ENCODE data around the gene HOXB1.

Gene HOXB1

DNA sequence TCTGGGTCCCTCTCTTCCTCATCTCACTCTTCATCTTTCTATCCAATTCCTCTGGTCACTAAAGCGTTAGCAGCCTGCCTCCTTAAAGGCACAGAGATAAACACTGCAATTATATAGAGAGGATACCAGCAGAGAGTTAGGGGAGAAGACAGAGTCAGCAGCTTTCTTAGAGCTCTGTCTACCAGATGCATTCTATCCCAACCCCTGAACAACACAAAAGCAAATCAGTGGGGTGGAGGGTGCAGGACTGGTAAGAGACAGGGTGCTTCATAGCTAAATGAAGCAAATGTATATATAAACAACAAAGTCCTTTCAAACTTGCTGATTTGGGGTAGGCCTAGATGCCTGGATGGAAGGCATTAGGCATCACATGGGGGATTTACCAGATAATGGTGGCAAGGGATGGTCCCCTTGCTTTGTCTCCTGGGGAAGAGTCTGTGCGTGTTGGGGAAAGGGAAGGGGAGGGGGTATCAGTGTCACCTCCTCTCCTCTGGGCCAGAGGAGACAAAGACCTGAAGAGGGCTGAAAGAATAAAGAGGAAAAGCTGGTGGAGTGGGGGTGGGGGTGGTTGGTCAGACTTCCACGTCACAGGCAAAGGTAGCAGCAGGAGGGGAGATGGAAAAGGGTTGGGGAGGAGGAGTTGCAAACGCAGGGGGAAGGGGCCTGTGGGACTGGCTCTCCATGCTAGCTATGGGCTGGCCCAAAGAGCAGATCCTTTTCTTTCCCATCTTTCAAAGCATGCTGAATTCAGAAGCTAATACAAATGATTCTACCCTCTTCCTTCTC is 35.3 kb upstream of the HOXB1 start:
- H3K9ac ChIP-seq (ENCODE audit: low read depth, low read length): no peak overlapping the region
- H3K4me2 ChIP-seq (ENCODE audit: low read length): no peak overlapping the region
- peaks cover 11% of the 10 kb centered on the region for H3K36me3 ChIP-seq (ENCODE audit: insufficient read depth, low read length)
- peaks cover 33% of the 10 kb centered on the region for H3K4me1 ChIP-seq (ENCODE audit: control insufficient read depth, insufficient read depth, low read length)
- H3K9me3 ChIP-seq (replicated peaks; ENCODE audit: low read length): no peaks in the 10 kb centered on the region
- H3K4me3 ChIP-seq (ENCODE audit: low read length): no peak overlapping the region
- no peaks in the 10 kb centered on the region for H3K27me3 ChIP-seq (ENCODE audit: control insufficient read depth, insufficient read depth, low read length)

- Histone ChIP-seq H3K9ac (ENCODE audit: low read depth, low read length) (peak overlapping the region; percentile 84), H3K4me1 (ENCODE audit: control insufficient read depth, insufficient read depth, low read length) (peaks cover 28% of the 10 kb centered on the region), H3K4me3 (ENCODE audit: low read length) (peak overlapping the region; percentile 72), H3K27me3 (ENCODE audit: control insufficient read depth, insufficient read depth, low read length) (no peaks in the 10 kb centered on the region), H3K36me3 (ENCODE audit: insufficient read depth, low read length) (peaks cover 11% of the 10 kb centered on the region), H3K9me3 (replicated peaks; ENCODE audit: low read length) (no peaks in the 10 kb centered on the region), H3K4me2 (ENCODE audit: low read length) (peak overlapping the region; percentile 94)
These were observed 34.3 kb upstream of the HOXB1 start for GRCh38 chr17:48565022-48565554.

- Histone ChIP-seq H3K9me3 (replicated peaks; ENCODE audit: low read length) (no peaks in the 10 kb centered on the region), H3K4me1 (ENCODE audit: control insufficient read depth, insufficient read depth, low read length) (peaks cover 27% of the 10 kb centered on the region), H3K27me3 (ENCODE audit: control insufficient read depth, insufficient read depth, low read length) (no peaks in the 10 kb centered on the region), H3K4me3 (ENCODE audit: low read length) (peak overlapping the region; percentile 72), H3K36me3 (ENCODE audit: insufficient read depth, low read length) (peaks cover 12% of the 10 kb centered on the region), H3K4me2 (ENCODE audit: low read length) (peak overlapping the region; percentile 94), H3K9ac (ENCODE audit: low read depth, low read length) (peak overlapping the region; percentile 84)
These were observed 33.6 kb upstream of the HOXB1 start for GRCh38 chr17:48564188-48565021.

- no peaks in the 10 kb centered on the region for H3K9me3 ChIP-seq (replicated peaks; ENCODE audit: low read length)
- H3K4me3 ChIP-seq (ENCODE audit: low read length): peak overlapping the region; percentile 72
- peak overlapping the region; percentile 94 for H3K4me2 ChIP-seq (ENCODE audit: low read length)
- H3K27me3 ChIP-seq (ENCODE audit: control insufficient read depth, insufficient read depth, low read length): no peaks in the 10 kb centered on the region
- peaks cover 16% of the 10 kb centered on the region for H3K36me3 ChIP-seq (ENCODE audit: insufficient read depth, low read length)
- peak overlapping the region; percentile 84 for H3K9ac ChIP-seq (ENCODE audit: low read depth, low read length)
- H3K4me1 ChIP-seq (ENCODE audit: control insufficient read depth, insufficient read depth, low read length): peaks cover 27% of the 10 kb centered on the region
These were observed 33.0 kb upstream of the HOXB1 start for GRCh38 chr17:48563867-48564187.

DNA sequence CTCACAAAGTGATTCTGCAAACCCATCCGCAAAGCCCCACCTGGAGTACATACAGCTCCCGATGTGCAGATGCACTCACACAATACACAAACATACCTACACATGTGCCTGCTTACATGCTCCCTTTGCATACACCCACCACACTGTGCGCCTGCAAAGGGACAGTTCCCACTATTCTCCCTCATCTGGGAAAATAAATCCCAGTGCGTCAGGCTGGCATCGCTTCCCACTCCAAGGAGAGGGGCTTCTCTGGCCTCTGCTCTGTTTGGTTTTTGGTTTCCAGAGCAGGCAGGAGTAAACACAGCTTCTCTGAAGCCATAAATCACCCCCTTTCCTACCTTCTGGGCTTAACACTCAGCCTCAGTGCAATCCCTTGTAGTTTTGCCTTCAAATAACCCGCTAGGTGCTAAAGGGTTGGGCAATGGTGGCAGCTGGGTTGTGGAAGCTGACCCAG is 32.6 kb upstream of the HOXB1 start:
- no peak overlapping the region for H3K9ac ChIP-seq (ENCODE audit: low read depth, low read length)
- peak overlapping the region; percentile 94 for H3K4me2 ChIP-seq (ENCODE audit: low read length)
- H3K4me1 ChIP-seq (ENCODE audit: control insufficient read depth, insufficient read depth, low read length): peaks cover 27% of the 10 kb centered on the region
- no peaks in the 10 kb centered on the region for H3K9me3 ChIP-seq (replicated peaks; ENCODE audit: low read length)
- no peaks in the 10 kb centered on the region for H3K27me3 ChIP-seq (ENCODE audit: control insufficient read depth, insufficient read depth, low read length)
- peak overlapping the region; percentile 72 for H3K4me3 ChIP-seq (ENCODE audit: low read length)
- H3K36me3 ChIP-seq (ENCODE audit: insufficient read depth, low read length): peaks cover 16% of the 10 kb centered on the region

GRCh38 chr17:48562934-48563333 is 32.1 kb upstream of the HOXB1 start:
- Histone ChIP-seq H3K4me1 (ENCODE audit: control insufficient read depth, insufficient read depth, low read length) (peaks cover 27% of the 10 kb centered on the region), H3K36me3 (ENCODE audit: insufficient read depth, low read length) (peaks cover 16% of the 10 kb centered on the region), H3K4me3 (ENCODE audit: low read length) (no peak overlapping the region), H3K9me3 (replicated peaks; ENCODE audit: low read length) (no peaks in the 10 kb centered on the region), H3K4me2 (ENCODE audit: low read length) (peak overlapping the region; percentile 94), H3K27me3 (ENCODE audit: control insufficient read depth, insufficient read depth, low read length) (no peaks in the 10 kb centered on the region), H3K9ac (ENCODE audit: low read depth, low read length) (no peak overlapping the region)

GRCh38 chr17:48561884-48562810 is 31.3 kb upstream of the HOXB1 start:
- Histone ChIP-seq H3K9me3 (replicated peaks; ENCODE audit: low read length) (no peaks in the 10 kb centered on the region), H3K4me2 (ENCODE audit: low read length) (peak overlapping the region; percentile 21), H3K9ac (ENCODE audit: low read depth, low read length) (no peak overlapping the region), H3K4me3 (ENCODE audit: low read length) (no peak overlapping the region), H3K4me1 (ENCODE audit: control insufficient read depth, insufficient read depth, low read length) (peaks cover 31% of the 10 kb centered on the region), H3K36me3 (ENCODE audit: insufficient read depth, low read length) (peaks cover 16% of the 10 kb centered on the region), H3K27me3 (ENCODE audit: control insufficient read depth, insufficient read depth, low read length) (no peaks in the 10 kb centered on the region)

- Histone ChIP-seq H3K9me3 (replicated peaks; ENCODE audit: low read length) (no peaks in the 10 kb centered on the region), H3K4me3 (ENCODE audit: low read length) (no peak overlapping the region), H3K4me2 (ENCODE audit: low read length) (no peak overlapping the region), H3K4me1 (ENCODE audit: control insufficient read depth, insufficient read depth, low read length) (peaks cover 41% of the 10 kb centered on the region), H3K9ac (ENCODE audit: low read depth, low read length) (no peak overlapping the region), H3K36me3 (ENCODE audit: insufficient read depth, low read length) (peaks cover 16% of the 10 kb centered on the region), H3K27me3 (ENCODE audit: control insufficient read depth, insufficient read depth, low read length) (no peaks in the 10 kb centered on the region)
These were observed 29.3 kb upstream of the HOXB1 start for GRCh38 chr17:48559840-48560817.

DNA sequence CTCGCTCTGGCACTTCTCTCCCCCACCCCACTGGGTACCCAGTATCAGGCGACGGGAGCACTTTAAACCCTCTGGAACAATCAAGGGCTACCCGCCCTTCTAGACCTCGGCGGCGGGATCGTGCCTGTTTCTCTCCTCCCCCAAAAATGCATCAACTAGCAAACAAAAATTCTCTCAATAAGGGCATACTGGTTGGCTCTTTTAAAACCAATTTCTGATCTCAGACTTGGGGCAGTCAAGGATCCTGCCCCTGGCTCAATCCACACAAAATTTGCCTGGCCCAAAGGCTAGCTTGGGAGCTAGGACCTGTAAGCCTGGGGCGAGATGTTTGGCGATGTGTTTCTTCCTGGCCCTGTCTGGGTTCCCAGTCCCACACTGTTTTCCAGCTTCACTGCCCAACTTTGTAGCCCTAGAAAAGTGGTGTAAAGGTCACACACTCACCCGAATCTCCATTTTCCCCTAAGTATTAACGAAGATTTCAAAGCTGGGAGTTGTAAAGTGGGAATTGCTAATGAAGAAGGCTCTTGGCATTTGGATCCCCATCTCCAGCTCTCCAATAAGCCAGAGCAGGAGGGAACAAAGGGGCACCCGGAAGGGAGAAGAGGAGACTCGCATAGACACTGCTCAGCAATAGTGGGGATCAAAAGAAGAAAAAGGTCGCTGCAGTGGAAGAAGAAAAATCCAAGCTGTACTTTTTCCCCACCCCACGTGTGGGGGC is 28.5 kb upstream of the HOXB1 start:
- H3K9me3 ChIP-seq (replicated peaks; ENCODE audit: low read length): no peaks in the 10 kb centered on the region
- H3K4me2 ChIP-seq (ENCODE audit: low read length): no peak overlapping the region
- H3K27me3 ChIP-seq (ENCODE audit: control insufficient read depth, insufficient read depth, low read length): no peaks in the 10 kb centered on the region
- H3K36me3 ChIP-seq (ENCODE audit: insufficient read depth, low read length): peaks cover 16% of the 10 kb centered on the region
- H3K9ac ChIP-seq (ENCODE audit: low read depth, low read length): no peak overlapping the region
- H3K4me1 ChIP-seq (ENCODE audit: control insufficient read depth, insufficient read depth, low read length): peaks cover 41% of the 10 kb centered on the region
- no peak overlapping the region for H3K4me3 ChIP-seq (ENCODE audit: low read length)

GRCh38 chr17:48558831-48559121 is 28.0 kb upstream of the HOXB1 start:
- Histone ChIP-seq H3K4me3 (ENCODE audit: low read length) (no peak overlapping the region), H3K4me2 (ENCODE audit: low read length) (no peak overlapping the region), H3K36me3 (ENCODE audit: insufficient read depth, low read length) (peaks cover 16% of the 10 kb centered on the region), H3K27me3 (ENCODE audit: control insufficient read depth, insufficient read depth, low read length) (no peaks in the 10 kb centered on the region), H3K9me3 (replicated peaks; ENCODE audit: low read length) (no peaks in the 10 kb centered on the region), H3K9ac (ENCODE audit: low read depth, low read length) (no peak overlapping the region), H3K4me1 (ENCODE audit: control insufficient read depth, insufficient read depth, low read length) (peaks cover 43% of the 10 kb centered on the region)
